H9 (cell line): ENCODE data around the gene IGIP. TPM values are rescaled to one million over a fixed set of nuclear protein-coding genes. Genes with fewer than 3 reads are reported as not detected.

Experiments used
- DNase-seq: peaks from one replicate; pipeline ENCODE4 v3.0.0-alpha.2; 2017
- H2AFZ ChIP-seq: one replicate; pipeline ENCODE4 v1.6.1; 2013; ENCODE audit warnings: mild to moderate bottlenecking, low read length, control low read depth, moderate library complexity
- H2AK5ac ChIP-seq: 2 replicates; pipeline ENCODE4 v1.6.1; 2013; ENCODE audit warnings: low read length, control low read depth, mixed read lengths; ENCODE audit not compliant: insufficient read length
- H2BK120ac ChIP-seq: one replicate; pipeline ENCODE4 v1.6.1; 2013; ENCODE audit warnings: low read depth, mild to moderate bottlenecking, low read length, control low read depth, inconsistent platforms; ENCODE audit not compliant: poor library complexity, severe bottlenecking
- H2BK12ac ChIP-seq: 2 replicates; pipeline ENCODE4 v1.6.1; 2013; ENCODE audit warnings: low read length, control low read depth, mixed read lengths, low read depth; ENCODE audit not compliant: insufficient read length
- H2BK15ac ChIP-seq: 2 replicates; pipeline ENCODE4 v1.6.1; 2013; ENCODE audit warnings: low read depth, low read length, control low read depth
- H2BK20ac ChIP-seq: one replicate; pipeline ENCODE4 v1.6.1; 2013; ENCODE audit warnings: low read depth, mild to moderate bottlenecking, low read length, control low read depth, inconsistent platforms; ENCODE audit not compliant: poor library complexity, severe bottlenecking
- H2BK5ac ChIP-seq: 2 replicates; pipeline ENCODE4 v1.6.1; 2013; ENCODE audit warnings: low read length, control low read depth, mixed read lengths; ENCODE audit not compliant: insufficient read length
- H3K14ac ChIP-seq: 2 replicates; pipeline ENCODE4 v1.6.1; 2013; ENCODE audit warnings: low read length, control low read depth; ENCODE audit not compliant: insufficient read depth
- H3K18ac ChIP-seq: 2 replicates; pipeline ENCODE4 v1.6.1; 2013; ENCODE audit warnings: low read depth, mild to moderate bottlenecking, mixed read lengths, low read length, control low read depth; ENCODE audit not compliant: insufficient read length
- H3K23ac ChIP-seq: 2 replicates; pipeline ENCODE4 v1.6.1; 2013; ENCODE audit warnings: low read length, control low read depth, mixed read lengths, low read depth; ENCODE audit not compliant: insufficient read length
- H3K23me2 ChIP-seq: 2 replicates; pipeline ENCODE4 v1.6.1; 2013; ENCODE audit warnings: low read depth, mild to moderate bottlenecking, mixed read lengths, low read length, control low read depth; ENCODE audit not compliant: insufficient read length, poor library complexity, severe bottlenecking
- H3K27ac ChIP-seq: 2 replicates; pipeline ENCODE4 v1.5.1; 2013; ENCODE audit warnings: low read length, control low read depth, mixed read lengths, low read depth; ENCODE audit not compliant: insufficient read length
- H3K27me3 ChIP-seq: 2 replicates; pipeline ENCODE4 v1.6.1; 2013; ENCODE audit warnings: low read length, control low read depth, inconsistent platforms; ENCODE audit not compliant: insufficient read depth
- H3K4ac ChIP-seq: 2 replicates; pipeline ENCODE4 v1.6.1; 2013; ENCODE audit warnings: low read depth, mild to moderate bottlenecking, control low read depth, inconsistent platforms, low read length, moderate library complexity
- H3K4me1 ChIP-seq: 2 replicates; pipeline ENCODE4 v1.6.1; 2013; ENCODE audit warnings: low read length, control low read depth, inconsistent platforms; ENCODE audit not compliant: insufficient read depth
- H3K4me2 ChIP-seq: 2 replicates; pipeline ENCODE4 v1.6.1; 2013; ENCODE audit warnings: low read length, control low read depth, mixed read lengths; ENCODE audit not compliant: insufficient read length, insufficient read depth
- H3K56ac ChIP-seq: 2 replicates; pipeline ENCODE4 v1.6.1; 2013; ENCODE audit warnings: low read depth, mild to moderate bottlenecking, mixed read lengths, low read length, control low read depth; ENCODE audit not compliant: insufficient read length
- H3K79me1 ChIP-seq: 2 replicates; pipeline ENCODE4 v1.6.1; 2013; ENCODE audit warnings: low read depth, mild to moderate bottlenecking, moderate library complexity, low read length, control low read depth, inconsistent platforms; ENCODE audit not compliant: insufficient read depth, poor library complexity, severe bottlenecking
- H3K79me2 ChIP-seq: 2 replicates; pipeline ENCODE4 v1.6.1; 2013; ENCODE audit warnings: low read length, control low read depth, inconsistent platforms; ENCODE audit not compliant: insufficient read depth
- H3K9ac ChIP-seq: 2 replicates; pipeline ENCODE4 v1.6.1; 2013; ENCODE audit warnings: low read length, control low read depth, mixed read lengths; ENCODE audit not compliant: insufficient read length; ENCODE audit errors: extremely low read depth
- H3K9me3 ChIP-seq: one replicate; pipeline ENCODE4 v1.6.1; 2013; ENCODE audit warnings: low read depth, low read length, inconsistent platforms; ENCODE audit not compliant: control insufficient read depth
- H3T11ph ChIP-seq: one replicate; pipeline ENCODE4 v1.6.1; 2013; ENCODE audit warnings: mild to moderate bottlenecking, low read length, control low read depth, inconsistent platforms
- H4K20me1 ChIP-seq: one replicate; pipeline ENCODE4 v1.6.1; 2013; ENCODE audit not compliant: control insufficient read depth, insufficient read length, insufficient read depth
- H4K5ac ChIP-seq: 2 replicates; pipeline ENCODE4 v1.6.1; 2013; ENCODE audit warnings: low read depth, mild to moderate bottlenecking, mixed read lengths, low read length, control low read depth; ENCODE audit not compliant: insufficient read length
- H4K8ac ChIP-seq: replicated peaks from 2 replicates; pipeline ENCODE4 v1.6.1; 2013; ENCODE audit warnings: low read length, control low read depth, mixed read lengths, low read depth; ENCODE audit not compliant: insufficient read length
- H4K91ac ChIP-seq: 2 replicates; pipeline ENCODE4 v1.6.1; 2013; ENCODE audit warnings: low read depth, mild to moderate bottlenecking, moderate library complexity, mixed read lengths, low read length, control low read depth; ENCODE audit not compliant: insufficient read length
- H3K27ac Mint-ChIP-seq, 3 experiments: 2 replicates in 2 of 3; 3 replicates in 1 of 3; pipeline ENCODE4 v1.8.0; 2020 to 2021; ENCODE audit warnings: mixed read lengths in 3 of 3, mild to moderate bottlenecking in 1 of 3, moderate library complexity in 1 of 3
- H3K27me3 Mint-ChIP-seq: 2 replicates; pipeline ENCODE4 v1.8.0; 2021; ENCODE audit warnings: low read depth, mild to moderate bottlenecking, moderate library complexity, mixed read lengths
- H3K36me3 Mint-ChIP-seq, 3 experiments: 2 replicates in 2 of 3; 3 replicates in 1 of 3; pipeline ENCODE4 v1.8.0; 2020 to 2021; ENCODE audit warnings: low read depth in 3 of 3, mixed read lengths in 3 of 3; ENCODE audit not compliant: insufficient read depth in 1 of 3
- H3K4me1 Mint-ChIP-seq, 2 experiments: 2 replicates each; pipeline ENCODE4 v1.8.0; 2020; ENCODE audit warnings: mixed read lengths in 2 of 2
- H3K4me3 Mint-ChIP-seq, 2 experiments: 2 replicates in 1 of 2; 3 replicates in 1 of 2; pipeline ENCODE4 v1.8.0; 2020 to 2021; ENCODE audit warnings: mild to moderate bottlenecking in 2 of 2, mixed read lengths in 2 of 2, moderate library complexity in 1 of 2
- H3K9me3 Mint-ChIP-seq, 2 experiments: 2 replicates in 1 of 2; 3 replicates in 1 of 2; pipeline ENCODE4 v1.8.0; 2020; ENCODE audit warnings: mild to moderate bottlenecking in 2 of 2, mixed read lengths in 2 of 2, moderate library complexity in 1 of 2
- WGBS: extraction: QIAGEN DNeasy Blood & Tissue Kit; methylation state at CpG from one replicate; pipeline ENCODE4 v1.1.7; 2013; ENCODE audit warnings: missing lambda C conversion rate, low lambda C conversion rate, mixed read lengths; ENCODE audit not compliant: insufficient read length; ENCODE audit errors: extremely low coverage; 5-methylcytosine and 5-hydroxymethylcytosine counted together
- total RNA-seq: library from RNA; stranded (reverse); gene quantifications from 2 replicates; pipeline ENCODE4 v1.2.1, GENCODE V29; 2021
- TF ChIP-seq, protein P1 (sequence below): fragments of 200-600 bp; sonication (generic); conservative IDR thresholded peaks from 3 replicates; pipeline ENCODE4 v1.8.0; 2021; ENCODE audit warnings: antibody characterized with exemption, mild to moderate bottlenecking

IGIP gene
- total RNA-seq, 1 experiment from 2014 or later: 0.52 TPM

DNA sequence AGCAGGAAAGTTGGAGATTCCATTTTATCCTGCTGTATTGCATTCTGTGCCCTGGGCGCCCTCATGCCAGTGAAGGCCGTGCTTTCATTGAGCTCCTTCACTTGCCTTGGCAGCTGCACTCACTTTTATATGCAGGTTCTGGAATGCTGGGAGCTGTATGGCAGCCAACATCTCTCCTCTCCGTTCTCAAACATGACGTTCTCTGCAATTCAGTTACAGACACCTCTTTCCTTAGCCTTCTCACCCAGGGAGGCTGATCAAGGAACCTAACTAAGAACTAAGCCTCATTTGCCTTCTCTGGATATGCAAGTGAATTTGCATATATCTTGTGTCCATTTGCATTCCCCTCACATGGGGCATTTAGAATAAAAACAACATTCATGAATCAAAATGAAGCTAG, 41.2 kb upstream of the IGIP start:
- no peak overlapping the region for H3K18ac ChIP-seq
- H2BK15ac ChIP-seq: no peak overlapping the region
- H3K27me3 Mint-ChIP-seq: peaks cover 64% of the 10 kb centered on the region
- no peaks in the 10 kb centered on the region for H3K27me3 ChIP-seq
- H3K36me3 Mint-ChIP-seq: no peaks in the 10 kb centered on the region
- no peak overlapping the region for H3T11ph ChIP-seq
- no peak overlapping the region for H2BK12ac ChIP-seq
- H4K20me1 ChIP-seq: no peaks in the 10 kb centered on the region
- H3K4me1 ChIP-seq: no peaks in the 10 kb centered on the region
- WGBS: no CpG with 5 or more reads among the region's 4 CpGs
- no peak overlapping the region for H2AFZ ChIP-seq
- no peak overlapping the region for H3K4me2 ChIP-seq
- no peak overlapping the region for H3K23ac ChIP-seq
- TF ChIP-seq, protein P1, sequence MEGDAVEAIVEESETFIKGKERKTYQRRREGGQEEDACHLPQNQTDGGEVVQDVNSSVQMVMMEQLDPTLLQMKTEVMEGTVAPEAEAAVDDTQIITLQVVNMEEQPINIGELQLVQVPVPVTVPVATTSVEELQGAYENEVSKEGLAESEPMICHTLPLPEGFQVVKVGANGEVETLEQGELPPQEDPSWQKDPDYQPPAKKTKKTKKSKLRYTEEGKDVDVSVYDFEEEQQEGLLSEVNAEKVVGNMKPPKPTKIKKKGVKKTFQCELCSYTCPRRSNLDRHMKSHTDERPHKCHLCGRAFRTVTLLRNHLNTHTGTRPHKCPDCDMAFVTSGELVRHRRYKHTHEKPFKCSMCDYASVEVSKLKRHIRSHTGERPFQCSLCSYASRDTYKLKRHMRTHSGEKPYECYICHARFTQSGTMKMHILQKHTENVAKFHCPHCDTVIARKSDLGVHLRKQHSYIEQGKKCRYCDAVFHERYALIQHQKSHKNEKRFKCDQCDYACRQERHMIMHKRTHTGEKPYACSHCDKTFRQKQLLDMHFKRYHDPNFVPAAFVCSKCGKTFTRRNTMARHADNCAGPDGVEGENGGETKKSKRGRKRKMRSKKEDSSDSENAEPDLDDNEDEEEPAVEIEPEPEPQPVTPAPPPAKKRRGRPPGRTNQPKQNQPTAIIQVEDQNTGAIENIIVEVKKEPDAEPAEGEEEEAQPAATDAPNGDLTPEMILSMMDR: no peak
- peaks cover 4% of the 10 kb centered on the region in 2 experiments; a peak in 3 of 4 replicates for H3K4me1 Mint-ChIP-seq
- H3K23me2 ChIP-seq: no peaks in the 10 kb centered on the region
- no peak overlapping the region for H2AK5ac ChIP-seq
- no peak overlapping the region for H3K4me3 Mint-ChIP-seq
- no peak overlapping the region for H3K14ac ChIP-seq
- H3K27ac ChIP-seq: no peak overlapping the region
- no peak overlapping the region for H2BK5ac ChIP-seq
- H3K9me3 Mint-ChIP-seq: no peaks in the 10 kb centered on the region
- no peak overlapping the region for H4K91ac ChIP-seq
- H2BK20ac ChIP-seq: no peak overlapping the region
- no peak overlapping the region for H3K4ac ChIP-seq
- H3K9ac ChIP-seq: no peak overlapping the region
- H4K5ac ChIP-seq: no peak overlapping the region
- no peak overlapping the region for H2BK120ac ChIP-seq
- no peaks in the 10 kb centered on the region for H3K79me2 ChIP-seq
- DNase-seq: no peak
- H3K56ac ChIP-seq: no peak overlapping the region
- no peaks in the 10 kb centered on the region for H3K9me3 ChIP-seq
- no peak overlapping the region; a peak in 1 of 7 replicates for H3K27ac Mint-ChIP-seq
- no peaks in the 10 kb centered on the region for H3K79me1 ChIP-seq
- no peak overlapping the region for H4K8ac ChIP-seq
